H9 (cell line): Measurements from ENCODE around the gene TXNDC8. TPM values are rescaled to one million over a fixed set of nuclear protein-coding genes. Genes with fewer than 3 reads are reported as not detected.

ENCODE experiments used
- DNase-seq: peaks from one replicate; pipeline ENCODE4 v3.0.0-alpha.2; 2017
- H2AFZ ChIP-seq: one replicate; pipeline ENCODE4 v1.6.1; 2013; ENCODE audit warnings: mild to moderate bottlenecking, low read length, control low read depth, moderate library complexity
- H2AK5ac ChIP-seq: 2 replicates; pipeline ENCODE4 v1.6.1; 2013; ENCODE audit warnings: low read length, control low read depth, mixed read lengths; ENCODE audit not compliant: insufficient read length
- H2BK120ac ChIP-seq: one replicate; pipeline ENCODE4 v1.6.1; 2013; ENCODE audit warnings: low read depth, mild to moderate bottlenecking, low read length, control low read depth, inconsistent platforms; ENCODE audit not compliant: poor library complexity, severe bottlenecking
- H2BK12ac ChIP-seq: 2 replicates; pipeline ENCODE4 v1.6.1; 2013; ENCODE audit warnings: low read length, control low read depth, mixed read lengths, low read depth; ENCODE audit not compliant: insufficient read length
- H2BK15ac ChIP-seq: 2 replicates; pipeline ENCODE4 v1.6.1; 2013; ENCODE audit warnings: low read depth, low read length, control low read depth
- H2BK20ac ChIP-seq: one replicate; pipeline ENCODE4 v1.6.1; 2013; ENCODE audit warnings: low read depth, mild to moderate bottlenecking, low read length, control low read depth, inconsistent platforms; ENCODE audit not compliant: poor library complexity, severe bottlenecking
- H2BK5ac ChIP-seq: 2 replicates; pipeline ENCODE4 v1.6.1; 2013; ENCODE audit warnings: low read length, control low read depth, mixed read lengths; ENCODE audit not compliant: insufficient read length
- H3K14ac ChIP-seq: 2 replicates; pipeline ENCODE4 v1.6.1; 2013; ENCODE audit warnings: low read length, control low read depth; ENCODE audit not compliant: insufficient read depth
- H3K18ac ChIP-seq: 2 replicates; pipeline ENCODE4 v1.6.1; 2013; ENCODE audit warnings: low read depth, mild to moderate bottlenecking, mixed read lengths, low read length, control low read depth; ENCODE audit not compliant: insufficient read length
- H3K23ac ChIP-seq: 2 replicates; pipeline ENCODE4 v1.6.1; 2013; ENCODE audit warnings: low read length, control low read depth, mixed read lengths, low read depth; ENCODE audit not compliant: insufficient read length
- H3K23me2 ChIP-seq: 2 replicates; pipeline ENCODE4 v1.6.1; 2013; ENCODE audit warnings: low read depth, mild to moderate bottlenecking, mixed read lengths, low read length, control low read depth; ENCODE audit not compliant: insufficient read length, poor library complexity, severe bottlenecking
- H3K27ac ChIP-seq: 2 replicates; pipeline ENCODE4 v1.5.1; 2013; ENCODE audit warnings: low read length, control low read depth, mixed read lengths, low read depth; ENCODE audit not compliant: insufficient read length
- H3K27me3 ChIP-seq: 2 replicates; pipeline ENCODE4 v1.6.1; 2013; ENCODE audit warnings: low read length, control low read depth, inconsistent platforms; ENCODE audit not compliant: insufficient read depth
- H3K4ac ChIP-seq: 2 replicates; pipeline ENCODE4 v1.6.1; 2013; ENCODE audit warnings: low read depth, mild to moderate bottlenecking, control low read depth, inconsistent platforms, low read length, moderate library complexity
- H3K4me1 ChIP-seq: 2 replicates; pipeline ENCODE4 v1.6.1; 2013; ENCODE audit warnings: low read length, control low read depth, inconsistent platforms; ENCODE audit not compliant: insufficient read depth
- H3K4me2 ChIP-seq: 2 replicates; pipeline ENCODE4 v1.6.1; 2013; ENCODE audit warnings: low read length, control low read depth, mixed read lengths; ENCODE audit not compliant: insufficient read length, insufficient read depth
- H3K56ac ChIP-seq: 2 replicates; pipeline ENCODE4 v1.6.1; 2013; ENCODE audit warnings: low read depth, mild to moderate bottlenecking, mixed read lengths, low read length, control low read depth; ENCODE audit not compliant: insufficient read length
- H3K79me1 ChIP-seq: 2 replicates; pipeline ENCODE4 v1.6.1; 2013; ENCODE audit warnings: low read depth, mild to moderate bottlenecking, moderate library complexity, low read length, control low read depth, inconsistent platforms; ENCODE audit not compliant: insufficient read depth, poor library complexity, severe bottlenecking
- H3K79me2 ChIP-seq: 2 replicates; pipeline ENCODE4 v1.6.1; 2013; ENCODE audit warnings: low read length, control low read depth, inconsistent platforms; ENCODE audit not compliant: insufficient read depth
- H3K9ac ChIP-seq: 2 replicates; pipeline ENCODE4 v1.6.1; 2013; ENCODE audit warnings: low read length, control low read depth, mixed read lengths; ENCODE audit not compliant: insufficient read length; ENCODE audit errors: extremely low read depth
- H3K9me3 ChIP-seq: one replicate; pipeline ENCODE4 v1.6.1; 2013; ENCODE audit warnings: low read depth, low read length, inconsistent platforms; ENCODE audit not compliant: control insufficient read depth
- H3T11ph ChIP-seq: one replicate; pipeline ENCODE4 v1.6.1; 2013; ENCODE audit warnings: mild to moderate bottlenecking, low read length, control low read depth, inconsistent platforms
- H4K20me1 ChIP-seq: one replicate; pipeline ENCODE4 v1.6.1; 2013; ENCODE audit not compliant: control insufficient read depth, insufficient read length, insufficient read depth
- H4K5ac ChIP-seq: 2 replicates; pipeline ENCODE4 v1.6.1; 2013; ENCODE audit warnings: low read depth, mild to moderate bottlenecking, mixed read lengths, low read length, control low read depth; ENCODE audit not compliant: insufficient read length
- H4K8ac ChIP-seq: replicated peaks from 2 replicates; pipeline ENCODE4 v1.6.1; 2013; ENCODE audit warnings: low read length, control low read depth, mixed read lengths, low read depth; ENCODE audit not compliant: insufficient read length
- H4K91ac ChIP-seq: 2 replicates; pipeline ENCODE4 v1.6.1; 2013; ENCODE audit warnings: low read depth, mild to moderate bottlenecking, moderate library complexity, mixed read lengths, low read length, control low read depth; ENCODE audit not compliant: insufficient read length
- H3K27ac Mint-ChIP-seq, 3 experiments: 2 replicates in 2 of 3; 3 replicates in 1 of 3; pipeline ENCODE4 v1.8.0; 2020 to 2021; ENCODE audit warnings: mixed read lengths in 3 of 3, mild to moderate bottlenecking in 1 of 3, moderate library complexity in 1 of 3
- H3K27me3 Mint-ChIP-seq: 2 replicates; pipeline ENCODE4 v1.8.0; 2021; ENCODE audit warnings: low read depth, mild to moderate bottlenecking, moderate library complexity, mixed read lengths
- H3K36me3 Mint-ChIP-seq, 3 experiments: 2 replicates in 2 of 3; 3 replicates in 1 of 3; pipeline ENCODE4 v1.8.0; 2020 to 2021; ENCODE audit warnings: low read depth in 3 of 3, mixed read lengths in 3 of 3; ENCODE audit not compliant: insufficient read depth in 1 of 3
- H3K4me1 Mint-ChIP-seq, 2 experiments: 2 replicates each; pipeline ENCODE4 v1.8.0; 2020; ENCODE audit warnings: mixed read lengths in 2 of 2
- H3K4me3 Mint-ChIP-seq, 2 experiments: 2 replicates in 1 of 2; 3 replicates in 1 of 2; pipeline ENCODE4 v1.8.0; 2020 to 2021; ENCODE audit warnings: mild to moderate bottlenecking in 2 of 2, mixed read lengths in 2 of 2, moderate library complexity in 1 of 2
- H3K9me3 Mint-ChIP-seq, 2 experiments: 2 replicates in 1 of 2; 3 replicates in 1 of 2; pipeline ENCODE4 v1.8.0; 2020; ENCODE audit warnings: mild to moderate bottlenecking in 2 of 2, mixed read lengths in 2 of 2, moderate library complexity in 1 of 2
- CTCF ChIP-seq: fragments of 200-600 bp; sonication (generic); conservative IDR thresholded peaks from 3 replicates; pipeline ENCODE4 v1.8.0; 2021; ENCODE audit warnings: antibody characterized with exemption, mild to moderate bottlenecking
- WGBS: extraction: QIAGEN DNeasy Blood & Tissue Kit; methylation state at CpG from one replicate; pipeline ENCODE4 v1.1.7; 2013; ENCODE audit warnings: missing lambda C conversion rate, low lambda C conversion rate, mixed read lengths; ENCODE audit not compliant: insufficient read length; ENCODE audit errors: extremely low coverage; 5-methylcytosine and 5-hydroxymethylcytosine counted together
- total RNA-seq: library from RNA; stranded (reverse); gene quantifications from 2 replicates; pipeline ENCODE4 v1.2.1, GENCODE V29; 2021

Gene TXNDC8
- total RNA-seq, 1 experiment from 2014 or later: not detected

- H3K79me1 ChIP-seq: no peaks in the 10 kb centered on the region
- peaks cover 8 to 9% of the 10 kb centered on the region in 2 experiments for H3K4me1 Mint-ChIP-seq
- no peak overlapping the region for H3K4me3 Mint-ChIP-seq
- DNase-seq: no peak
- no peaks in the 10 kb centered on the region for H3K79me2 ChIP-seq
- no peak overlapping the region for H3K27ac Mint-ChIP-seq
- no peak overlapping the region for H3K4me2 ChIP-seq
- no peaks in the 10 kb centered on the region for H3K27me3 ChIP-seq
- no peak overlapping the region for H2BK20ac ChIP-seq
- no peaks in the 10 kb centered on the region for H3K9me3 Mint-ChIP-seq
- no peak overlapping the region for H2AK5ac ChIP-seq
- H3K23me2 ChIP-seq: no peaks in the 10 kb centered on the region
- no peaks in the 10 kb centered on the region for H4K20me1 ChIP-seq
- H4K8ac ChIP-seq: no peak overlapping the region
- H3K23ac ChIP-seq: no peak overlapping the region
- H4K5ac ChIP-seq: no peak overlapping the region
- no peak overlapping the region for H4K91ac ChIP-seq
- no peak overlapping the region for H3K56ac ChIP-seq
- no peak overlapping the region for H2BK12ac ChIP-seq
- H3K27me3 Mint-ChIP-seq: no peaks in the 10 kb centered on the region
- no peaks in the 10 kb centered on the region for H3K4me1 ChIP-seq
- WGBS: no CpG with 5 or more reads among the region's 3 CpGs
- H2BK15ac ChIP-seq: no peak overlapping the region
- no peak overlapping the region for H2AFZ ChIP-seq
- H3K36me3 Mint-ChIP-seq: no peaks in the 10 kb centered on the region
- H3K9me3 ChIP-seq: no peaks in the 10 kb centered on the region
- H3K18ac ChIP-seq: no peak overlapping the region
- no peak overlapping the region for H3K9ac ChIP-seq
- no peak overlapping the region for H2BK5ac ChIP-seq
- H3K27ac ChIP-seq: no peak overlapping the region
- H2BK120ac ChIP-seq: peak overlapping the region; percentile 36
- no peak overlapping the region for H3T11ph ChIP-seq
- H3K14ac ChIP-seq: no peak overlapping the region
- H3K4ac ChIP-seq: no peak overlapping the region
- no peak for TF ChIP-seq CTCF
Measured at GRCh38 chr9:110320651-110321445, 16.8 kb downstream of the TXNDC8 start.
